Activated CD8-positive, alpha-beta memory T cell treated with anti-CD3 and anti-CD28 coated beads for 48 hours (primary cell): Measurements from ENCODE around the gene NSMCE1.

Experiments used
- DNase-seq, 3 experiments: peaks; one replicate each; pipeline ENCODE4 v3.0.0-alpha.2; 2020; ENCODE audit warnings: low read depth in 2 of 3, low spot score in 2 of 3

NSMCE1 gene

DNA sequence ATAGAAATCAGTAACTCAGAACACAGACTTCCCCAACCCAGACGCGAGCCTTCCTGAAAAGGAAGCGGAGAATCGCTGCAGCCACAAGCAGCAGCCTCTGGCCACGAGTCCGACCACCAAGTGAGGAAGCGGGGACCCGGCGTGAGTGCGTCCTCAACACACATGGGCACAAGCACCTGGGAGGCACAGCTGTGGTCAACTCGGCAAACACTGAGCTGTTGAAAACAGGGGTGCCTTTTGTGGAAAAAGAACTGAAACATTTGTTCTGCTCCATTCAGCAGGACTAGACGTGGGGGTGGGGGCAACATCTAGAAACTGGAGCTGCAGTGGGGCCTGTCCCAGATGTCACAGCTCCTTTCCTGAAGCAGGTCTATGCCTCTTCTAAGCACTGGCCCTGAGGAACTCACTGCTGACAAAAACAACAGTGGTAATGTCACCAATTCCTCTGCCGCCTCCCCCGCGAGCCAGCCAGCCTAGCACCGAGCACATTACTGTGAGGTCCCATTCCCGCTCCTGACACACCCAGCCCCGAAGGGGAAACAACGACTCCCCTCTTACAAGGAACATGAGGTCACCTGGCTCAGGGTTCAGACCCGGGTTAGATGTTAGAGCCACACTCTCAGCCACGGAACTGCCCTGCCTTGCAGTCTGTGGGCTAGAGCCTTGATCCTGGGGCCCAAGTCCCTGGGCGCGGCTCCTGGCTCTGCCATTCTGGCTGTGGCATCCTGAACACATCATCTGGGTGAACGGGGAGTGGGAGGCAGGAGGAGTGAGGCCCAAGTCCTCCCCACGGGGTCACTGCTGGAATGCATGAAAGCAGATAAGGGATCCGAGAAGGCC, 36.3 kb downstream of the NSMCE1 start:
- no peak for DNase-seq

DNA sequence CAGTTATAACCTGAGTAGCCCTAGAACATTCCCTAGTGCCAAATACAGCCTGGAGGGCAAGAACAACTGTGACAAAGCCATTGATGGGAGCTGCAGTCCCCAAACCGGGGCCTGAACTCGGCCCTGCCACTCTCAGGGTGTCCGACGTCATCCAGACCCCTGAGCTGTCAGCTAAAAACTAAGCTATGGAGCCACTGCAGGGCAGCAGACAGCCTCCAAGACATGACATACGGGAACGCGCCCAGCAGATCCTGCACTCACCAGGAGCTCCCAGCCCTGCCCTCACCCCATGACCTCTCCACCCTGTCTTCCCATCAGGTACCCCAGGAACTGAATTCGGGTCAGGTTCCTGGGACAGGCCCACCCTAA, 36.9 kb downstream of the NSMCE1 start:
- DNase-seq, result no peak

DNA sequence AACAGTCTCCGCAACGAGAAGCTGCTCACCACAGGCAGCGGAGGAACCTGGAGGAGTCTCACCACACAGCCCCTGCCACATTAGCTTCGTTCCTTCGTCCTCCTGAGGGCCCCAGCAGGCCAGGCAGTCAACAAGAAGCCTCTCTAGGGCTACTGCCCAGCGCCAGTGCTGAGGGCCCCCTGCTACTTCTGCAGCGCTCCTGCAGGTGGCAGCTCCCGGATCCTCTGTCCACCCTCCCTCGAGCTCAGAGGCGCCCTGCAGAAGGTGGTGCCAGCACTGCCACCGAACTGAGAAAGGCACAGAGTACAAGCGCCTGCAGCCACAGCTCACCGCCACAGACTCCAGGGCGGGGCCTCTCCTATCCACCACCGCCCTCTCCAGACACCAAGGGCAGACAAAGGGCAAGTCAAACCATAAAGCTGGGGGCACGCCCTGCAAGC, 38.0 kb downstream of the NSMCE1 start:
- peak in 1 of 3 experiments; percentile 47 for DNase-seq

DNA sequence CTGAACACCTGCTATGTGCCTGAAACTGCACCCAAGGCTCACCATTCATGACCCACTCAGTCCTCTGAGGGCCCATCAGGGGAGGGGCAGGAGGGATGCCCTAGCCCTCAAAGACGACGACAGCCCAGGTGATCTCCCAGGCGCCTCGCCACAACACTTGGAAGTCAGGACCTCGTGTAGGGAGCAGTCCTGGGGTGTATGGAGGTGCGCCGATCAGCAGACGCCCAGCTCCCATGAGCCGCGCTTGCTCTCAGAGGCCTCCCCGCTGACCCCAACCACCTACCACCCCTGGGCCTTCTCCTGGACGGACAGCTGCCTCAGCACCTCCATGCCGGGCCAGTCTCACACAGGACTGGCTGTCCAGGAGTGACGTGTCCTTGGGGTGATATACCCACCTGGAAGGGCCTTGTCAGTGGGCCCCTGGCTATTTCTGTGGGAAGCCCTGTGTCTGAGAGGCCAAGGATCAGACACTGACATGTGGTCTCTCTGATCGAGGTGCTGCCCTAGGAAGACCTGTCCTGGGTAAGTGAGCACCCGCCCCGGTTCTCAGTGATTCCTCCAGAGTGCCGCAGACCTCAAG, 38.6 kb downstream of the NSMCE1 start:
- no peak for DNase-seq

DNA sequence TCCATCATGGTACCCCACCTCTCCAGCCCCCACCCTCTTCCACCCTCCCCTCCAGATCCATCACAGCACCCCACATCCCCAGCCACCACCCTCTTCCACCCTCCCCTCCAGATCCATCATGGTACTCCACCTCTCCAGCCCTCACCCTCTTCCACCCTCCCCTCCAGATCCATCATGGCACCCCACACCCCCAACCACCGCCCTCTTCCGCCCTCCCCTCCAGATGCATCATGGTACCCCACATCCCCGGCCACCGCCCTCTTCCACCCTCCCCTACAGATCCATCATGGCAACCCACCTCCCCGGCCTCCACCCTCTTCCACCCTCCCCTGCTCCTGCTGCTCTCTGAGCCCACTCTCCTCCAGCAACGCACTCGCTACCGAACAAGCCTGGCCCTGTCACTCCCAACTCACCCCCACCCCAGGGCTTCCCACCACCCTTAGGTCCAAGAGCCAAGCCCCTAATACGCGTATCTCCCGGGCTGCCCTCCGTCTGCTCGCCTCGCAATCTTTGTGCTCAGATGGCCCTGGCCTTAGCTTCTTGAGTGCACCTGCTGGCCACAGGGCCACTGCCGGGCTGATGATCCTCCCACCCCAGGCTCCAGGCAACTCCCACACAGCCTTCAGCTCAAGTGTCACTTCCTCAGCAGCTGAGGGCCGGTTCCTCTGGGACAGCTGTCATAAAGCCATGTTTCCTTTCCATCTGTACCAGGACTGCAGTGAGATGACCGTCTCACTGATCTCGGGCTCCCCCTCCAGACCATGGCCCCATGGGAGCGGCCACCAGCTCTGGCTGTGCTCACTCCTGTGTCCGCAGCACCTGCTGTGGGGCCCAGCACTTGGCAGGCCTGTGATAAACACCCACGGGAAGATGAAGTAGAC, 39.7 kb downstream of the NSMCE1 start:
- DNase-seq, result no peak

DNA sequence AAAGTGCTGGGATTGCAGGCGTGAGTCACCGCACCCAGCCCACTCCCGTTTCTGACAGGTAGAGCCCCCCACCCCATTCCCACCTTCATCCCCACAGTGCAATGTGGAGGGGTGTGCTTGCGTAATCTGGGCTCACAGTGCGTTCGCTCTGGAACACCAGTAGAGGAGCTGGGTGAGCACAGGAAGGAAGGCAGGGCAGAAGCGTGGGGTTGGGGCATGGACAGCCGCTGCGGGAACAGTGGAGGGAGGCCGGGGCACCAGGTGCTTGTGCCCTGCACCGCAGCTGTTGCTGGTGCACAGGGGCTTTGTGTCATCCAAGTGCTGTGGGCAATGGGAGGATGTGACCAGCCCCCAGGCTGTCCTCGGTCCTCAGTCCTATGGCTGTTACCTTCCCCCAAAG, 40.5 kb downstream of the NSMCE1 start:
- DNase-seq, result no peak

DNA sequence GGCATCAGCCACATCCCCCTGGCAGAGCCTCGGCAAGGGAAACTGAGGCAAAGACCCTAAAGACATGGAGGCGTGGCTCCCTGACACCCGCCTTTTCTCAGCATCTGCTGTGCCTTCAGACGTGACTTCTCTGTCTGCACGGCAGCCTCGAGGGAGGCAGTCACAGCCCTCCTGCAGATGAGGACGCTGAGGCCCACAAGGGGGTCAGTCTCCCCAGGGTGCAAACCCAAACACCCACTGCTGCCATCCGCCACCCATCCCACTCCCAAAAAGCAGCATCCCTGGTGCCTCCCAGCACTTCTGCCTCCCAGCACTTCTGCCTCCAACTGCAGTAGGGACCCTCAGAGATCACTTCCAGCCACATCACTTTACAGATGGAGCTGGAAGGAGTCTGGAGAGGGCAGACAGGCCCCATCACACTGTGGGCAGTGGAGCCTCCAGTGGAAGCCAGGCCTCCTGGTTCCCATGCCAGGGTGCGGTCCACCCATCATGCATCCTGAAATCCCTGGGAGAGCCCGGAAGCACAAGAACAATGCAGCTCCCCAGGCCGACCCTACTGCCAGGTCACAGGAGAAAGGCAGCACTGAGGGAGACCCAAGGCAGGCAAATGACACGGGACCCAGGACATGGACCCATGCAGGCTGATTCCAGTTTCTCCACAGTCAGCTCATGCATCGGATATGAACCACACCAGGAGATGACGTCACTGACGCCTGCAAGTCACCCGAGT, 41.4 kb downstream of the NSMCE1 start:
- DNase-seq, result no peak

DNA sequence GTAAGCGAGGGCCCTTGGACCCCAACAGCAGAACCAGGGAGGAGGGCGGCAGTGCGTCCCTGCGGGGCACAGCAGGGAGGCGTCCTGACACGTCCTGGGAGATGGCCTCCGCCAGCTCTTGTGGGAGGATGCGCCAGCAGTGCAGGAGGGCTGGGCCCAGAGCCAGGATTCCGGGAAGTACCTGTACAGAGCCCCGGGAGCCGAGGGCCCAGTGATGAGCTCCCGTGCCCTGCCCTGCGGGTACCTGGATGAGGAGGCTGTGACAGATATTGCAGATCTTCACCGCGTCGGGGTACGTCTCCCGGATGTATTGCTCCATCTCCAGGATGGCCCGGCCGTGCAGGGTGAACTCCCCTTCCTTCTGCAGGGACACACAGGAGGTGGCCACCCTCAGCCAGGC, 42.1 kb downstream of the NSMCE1 start:
- DNase-seq, result no peak

DNA sequence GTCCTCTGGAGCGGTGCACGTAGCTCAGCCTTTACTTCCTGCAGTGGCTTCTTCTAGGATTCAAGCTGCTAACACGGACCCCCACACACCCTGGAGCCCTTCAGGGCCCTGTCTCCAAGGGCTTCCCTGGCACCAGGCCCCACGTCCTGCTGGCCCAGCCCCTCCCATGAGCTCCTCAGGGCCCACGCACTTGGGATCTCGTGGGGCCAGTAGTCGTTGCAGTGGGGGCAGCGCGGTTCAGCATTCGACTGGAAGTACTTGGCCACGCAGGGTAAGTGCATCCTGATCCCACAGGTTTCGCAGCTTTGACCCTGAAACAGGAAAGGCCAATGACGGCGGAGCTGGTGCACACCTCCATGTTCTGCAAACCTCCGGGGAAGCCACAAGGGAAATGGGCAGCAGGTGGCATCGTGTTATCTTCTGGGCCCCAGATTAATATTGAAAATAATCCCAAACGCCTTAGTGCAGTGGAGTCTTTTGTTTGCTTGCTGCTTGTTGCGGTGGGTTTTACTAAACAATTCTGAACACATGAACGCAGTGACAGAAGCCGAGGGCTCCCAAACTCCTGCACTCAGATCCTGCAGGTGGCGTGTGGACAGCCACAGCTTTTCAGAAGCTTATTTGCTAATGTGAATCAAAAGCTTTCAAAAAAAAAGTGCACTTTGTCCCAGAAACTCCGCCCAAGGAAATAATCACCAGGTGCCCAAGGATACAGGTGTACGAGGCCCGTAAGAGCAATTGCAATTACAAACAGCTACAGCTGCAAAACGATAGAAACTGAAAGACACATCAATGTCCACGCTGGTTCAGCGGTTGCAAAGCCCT, 42.8 kb downstream of the NSMCE1 start:
- DNase-seq, result no peak

DNA sequence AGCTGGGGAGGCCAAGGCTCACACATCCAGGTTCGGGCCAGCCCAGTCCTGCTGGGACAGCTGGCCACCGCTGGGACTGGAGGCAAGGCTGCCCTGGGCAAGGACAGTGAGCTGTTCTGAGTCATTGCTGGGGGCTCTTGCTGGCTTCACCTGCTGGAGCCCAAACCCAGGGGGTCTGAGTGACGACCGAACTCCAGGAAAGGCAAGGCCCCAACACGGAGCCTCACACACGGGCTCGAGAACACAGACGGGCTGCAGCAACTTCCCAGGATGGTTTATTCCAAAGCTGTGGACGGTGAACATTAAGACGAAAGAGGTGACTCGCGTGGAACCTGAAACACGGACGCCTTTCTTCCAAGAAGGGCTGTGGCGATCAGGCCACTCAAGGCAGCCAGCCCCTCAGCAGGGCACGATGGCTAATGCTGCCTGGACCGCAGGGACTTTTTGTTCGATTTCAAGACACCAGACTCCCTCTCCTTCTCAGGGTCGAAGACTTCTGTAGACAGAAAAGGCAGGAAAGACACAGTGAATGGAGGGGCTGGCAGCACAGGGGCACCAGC, 43.8 kb downstream of the NSMCE1 start:
- DNase-seq, result no peak

DNA sequence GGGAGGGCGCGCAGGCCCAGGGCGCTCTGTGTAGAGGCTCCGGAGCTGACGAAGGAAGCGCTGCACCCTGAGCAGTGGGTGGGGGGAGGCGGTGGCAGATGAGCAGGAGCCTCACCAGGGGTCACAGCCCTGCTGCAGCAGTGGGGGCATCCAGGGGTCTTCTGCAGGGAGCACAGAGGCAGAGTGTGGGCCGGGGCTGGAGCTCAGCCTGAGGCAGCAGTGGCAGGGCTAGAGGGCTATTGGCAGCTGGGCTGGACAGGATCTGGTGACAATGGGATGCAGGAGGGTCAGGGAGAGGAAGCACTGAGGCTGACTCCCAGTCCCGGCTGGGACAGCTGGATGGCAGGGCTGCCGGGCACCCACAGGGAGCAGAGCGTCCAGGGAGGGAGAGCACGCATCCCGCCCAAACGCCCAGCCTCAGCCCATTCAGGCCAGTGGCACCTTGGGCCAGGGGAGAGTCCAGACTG, 44.3 kb downstream of the NSMCE1 start:
- no peak for DNase-seq

DNA sequence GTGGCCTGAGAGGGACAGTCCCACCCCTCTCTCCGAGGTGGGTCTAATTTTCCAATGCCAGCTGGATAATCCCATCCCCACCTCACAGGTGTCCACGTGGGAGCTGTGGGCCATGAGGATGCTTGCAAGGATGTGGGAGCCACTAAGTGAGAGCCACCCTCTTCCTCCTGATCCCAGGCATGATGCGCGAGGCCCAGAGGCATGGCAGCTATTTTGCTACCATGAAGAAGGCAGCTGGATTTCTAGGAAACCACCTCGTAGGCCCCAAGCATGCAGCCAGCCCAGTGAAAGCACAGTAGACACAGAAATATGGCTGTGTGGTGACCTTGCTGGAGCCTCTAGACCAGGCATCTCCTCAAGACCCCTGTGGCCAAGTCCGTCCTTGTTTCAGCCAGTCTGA, 44.9 kb downstream of the NSMCE1 start:
- no peak for DNase-seq

DNA sequence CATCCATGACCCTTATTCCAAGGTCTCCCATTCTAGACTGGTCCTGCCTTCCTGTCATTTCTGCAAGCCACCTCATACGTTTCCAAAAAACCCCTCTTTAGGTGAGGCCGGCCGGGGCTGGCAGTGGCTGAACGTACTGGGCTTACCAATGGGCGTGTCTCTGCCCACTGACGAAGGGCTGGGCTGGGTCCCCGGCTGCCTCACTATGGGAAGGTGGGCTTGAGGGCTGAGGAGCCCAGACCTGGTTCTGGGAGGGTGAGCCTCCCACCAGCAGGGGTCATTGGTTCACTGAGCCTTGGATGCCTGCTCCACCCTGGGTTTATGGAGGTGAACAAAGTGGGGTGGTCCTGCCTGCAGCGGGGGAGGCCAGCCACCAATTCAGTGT, 45.4 kb downstream of the NSMCE1 start:
- no peak for DNase-seq

DNA sequence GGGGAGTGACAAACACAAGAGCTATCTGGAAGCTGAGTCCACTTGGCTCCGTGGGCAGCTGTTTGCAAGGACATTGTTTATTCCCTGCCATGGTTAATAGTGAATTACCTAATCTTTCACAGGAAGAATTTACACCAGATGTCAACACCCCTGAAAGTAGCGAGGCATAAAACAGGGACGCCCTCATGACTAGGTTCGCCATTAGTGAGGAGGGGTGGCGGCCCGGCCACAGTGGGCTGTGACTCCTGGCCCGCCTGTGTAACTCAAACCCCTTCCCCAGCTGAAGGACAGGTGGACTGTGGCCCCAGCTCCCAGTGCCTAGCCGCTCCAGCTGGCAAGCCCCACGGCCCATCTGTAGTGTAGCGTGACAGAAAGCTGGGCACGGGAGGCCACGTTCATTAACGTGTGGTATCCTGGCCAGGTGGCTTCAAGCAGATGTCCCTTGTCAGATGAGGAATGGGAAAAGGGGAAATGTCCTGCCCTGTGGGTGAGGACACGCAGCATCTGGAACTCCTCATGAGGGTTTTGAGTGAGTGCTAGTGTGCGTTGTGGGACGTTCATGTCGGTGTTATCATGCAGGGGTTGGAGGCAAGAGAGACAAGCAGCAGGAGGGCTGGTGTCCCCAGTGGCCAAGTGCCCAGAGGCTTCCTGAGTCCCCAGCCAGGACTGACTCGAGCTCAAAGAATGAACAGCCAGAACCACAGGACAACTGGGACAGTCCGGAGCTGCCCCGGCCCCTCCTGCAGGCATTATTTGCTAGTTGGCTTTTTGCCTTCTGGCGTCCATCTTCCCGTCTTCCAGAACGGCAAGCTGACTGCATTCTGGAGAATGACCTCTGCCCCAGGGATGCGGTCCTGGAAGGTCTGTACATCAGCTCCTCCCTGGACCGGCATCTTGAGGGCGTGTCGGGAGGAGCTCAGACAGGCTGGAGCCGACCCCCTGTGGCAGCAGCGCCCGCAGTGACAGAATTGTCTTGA, 46.0 kb downstream of the NSMCE1 start:
- no peak for DNase-seq

DNA sequence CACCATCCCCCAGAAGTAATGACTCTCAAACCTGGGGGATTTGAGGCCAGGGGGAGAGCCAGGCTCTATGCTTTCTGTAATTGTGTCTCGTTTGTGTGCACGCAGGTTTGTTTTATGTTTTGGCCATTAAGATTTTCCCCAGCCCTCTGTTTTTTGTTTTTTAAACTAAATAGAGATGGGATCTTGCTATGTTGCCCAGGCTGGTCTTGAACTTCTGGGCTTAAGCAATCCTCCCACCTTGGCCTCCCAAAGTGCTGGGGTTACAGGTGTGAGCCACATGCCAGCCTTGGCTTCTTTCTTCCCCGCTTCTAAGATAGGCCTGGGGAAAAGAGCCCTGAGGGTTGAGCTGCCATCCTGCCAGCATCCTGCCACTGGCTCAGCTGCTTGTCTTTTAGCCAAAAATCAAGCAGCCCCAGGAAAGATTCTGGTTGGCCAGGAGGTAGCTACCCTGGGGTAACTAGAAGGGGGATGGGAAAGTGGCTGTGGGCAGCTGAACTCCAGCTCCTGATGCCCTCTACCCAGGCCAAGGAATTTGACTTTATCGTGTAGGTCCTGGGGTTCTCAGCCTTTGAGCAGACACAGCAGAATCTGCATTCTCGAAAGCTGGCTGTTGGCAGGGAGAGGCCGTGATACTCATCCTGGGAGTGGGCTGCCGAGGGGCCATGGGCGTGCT, 46.9 kb downstream of the NSMCE1 start:
- DNase-seq, result no peak

DNA sequence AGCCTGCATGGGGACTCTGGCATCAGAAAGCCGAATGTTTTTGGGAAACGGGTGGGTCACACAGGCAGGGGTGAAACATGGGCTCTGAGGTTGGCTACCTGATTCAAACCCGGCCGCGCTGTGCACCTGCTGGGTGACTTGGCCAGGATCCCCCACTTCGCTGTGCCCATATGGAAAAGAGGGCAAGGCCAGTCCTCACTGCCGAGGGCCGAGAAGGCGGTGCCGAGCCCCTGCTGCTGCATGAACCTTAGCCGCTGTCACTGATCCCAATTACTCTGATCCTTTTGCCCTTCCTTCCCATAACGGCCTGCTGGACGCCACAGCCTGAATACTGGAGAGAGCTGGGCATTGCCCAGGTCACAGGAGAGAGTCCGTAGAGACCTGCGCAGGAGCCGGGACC, 47.6 kb downstream of the NSMCE1 start:
- DNase-seq, result no peak

DNA sequence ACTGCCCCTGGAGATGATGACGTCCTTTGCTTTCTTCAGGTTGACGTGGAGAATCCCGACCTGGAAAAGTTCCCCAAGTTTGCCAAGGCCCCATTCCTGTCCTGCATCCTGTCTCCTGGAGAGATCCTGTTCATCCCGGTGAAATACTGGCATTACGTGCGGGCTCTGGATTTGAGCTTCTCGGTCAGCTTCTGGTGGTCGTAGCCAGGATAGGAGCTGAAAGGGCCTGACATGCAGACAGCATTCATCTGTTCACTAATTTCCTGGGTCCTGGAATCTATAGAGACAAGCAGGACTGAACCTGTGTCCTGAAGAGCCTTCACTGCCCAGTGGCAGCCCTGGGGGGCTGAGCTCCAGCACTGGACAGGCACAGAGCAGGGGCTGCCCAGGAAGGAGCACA, 48.0 kb downstream of the NSMCE1 start:
- no peak for DNase-seq

DNA sequence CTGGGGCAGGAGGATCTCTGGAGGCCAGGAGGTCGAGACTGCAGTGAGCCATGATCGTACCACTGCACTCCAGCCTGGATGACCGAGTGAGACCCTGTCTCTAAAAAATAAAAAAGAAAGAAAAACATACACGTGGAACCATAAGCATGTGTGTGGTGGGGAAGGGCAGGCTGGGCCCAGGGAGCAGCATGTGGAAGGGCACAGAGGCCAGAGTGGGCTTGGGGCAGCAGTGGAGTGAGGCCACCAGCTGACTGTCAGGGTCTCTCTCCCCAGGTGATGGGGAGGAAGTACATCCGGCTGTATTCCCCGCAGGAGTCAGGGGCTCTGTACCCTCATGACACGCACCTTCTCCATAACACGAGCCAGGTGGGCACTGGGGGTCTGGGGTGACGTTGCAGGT, 48.5 kb downstream of the NSMCE1 start:
- DNase-seq, result no peak
